Panc1 (cell line): ENCODE results near the gene TM4SF4. TPM values are rescaled to one million over a fixed set of nuclear protein-coding genes. Genes with fewer than 3 reads are reported as not detected.

Experiments used
- ATAC-seq: fragments of 200-7000 bp; cut with Tn5 transposase; 2 replicates; pipeline ENCODE4 v1.9.1; 2020; ENCODE audit warnings: mild to moderate bottlenecking, moderate library complexity
- BruUV-seq: library from RNA; stranded (reverse); fragments of 400-500 nt; replicated peaks from 2 replicates; lab custom pipeline; 2021; lab: Mats Ljungman, UMichigan
- CTCF ChIA-PET: fragments of 300-600 bp; sonication (Branson Sonifier 250); formaldehyde crosslinking; loops from one replicate; lab custom pipeline; 2022; ENCODE audit warnings: antibody characterized with exemption; lab: Charles Lee
- POLR2A ChIA-PET: fragments of 300-600 bp; sonication (Branson Sonifier 250); formaldehyde crosslinking; loops from one replicate; lab custom pipeline; 2022; ENCODE audit warnings: antibody characterized with exemption; lab: Charles Lee
- DNase-seq: peaks from one replicate; pipeline ENCODE4 v3.0.0-alpha.2; 2010; ENCODE audit warnings: low read depth, low spot score
- H3K27ac ChIP-seq: 2 replicates; pipeline ENCODE4 v1.5.1; 2011; ENCODE audit warnings: mild to moderate bottlenecking, low read length, inconsistent platforms
- H3K27me3 ChIP-seq: fragments of 200-500 bp; sonication (Bioruptor generic); 2 replicates; pipeline ENCODE4 v1.6.0; 2014; ENCODE audit warnings: low read length, inconsistent platforms; ENCODE audit not compliant: control insufficient read depth, insufficient read depth
- H3K36me3 ChIP-seq: fragments of 200-500 bp; sonication (Bioruptor generic); 2 replicates; pipeline ENCODE4 v1.5.1; 2014; ENCODE audit warnings: inconsistent platforms, mild to moderate bottlenecking, low read length, moderate library complexity; ENCODE audit not compliant: control insufficient read depth, insufficient read depth
- H3K4me1 ChIP-seq: 2 replicates; pipeline ENCODE4 v1.5.1; 2011; ENCODE audit warnings: inconsistent platforms, mild to moderate bottlenecking, low read length, moderate library complexity; ENCODE audit not compliant: control insufficient read depth, insufficient read depth
- H3K4me3 ChIP-seq, 2 experiments: 2 replicates each; pipeline ENCODE4 v1.5.1; 2011 to 2012; ENCODE audit warnings: low read depth in 2 of 2, low read length in 2 of 2, mild to moderate bottlenecking in 2 of 2, inconsistent platforms in 1 of 2, moderate library complexity in 1 of 2
- H3K9me3 ChIP-seq: fragments of 200-500 bp; sonication (Bioruptor generic); 2 replicates; pipeline ENCODE4 v1.5.1; 2014; ENCODE audit warnings: low read depth, mild to moderate bottlenecking, inconsistent platforms, low read length, moderate library complexity; ENCODE audit not compliant: control insufficient read depth, insufficient read depth
- POLR2AphosphoS5 ChIP-seq: IDR thresholded peaks from 2 replicates; pipeline ENCODE4 v1.6.1; 2012; ENCODE audit warnings: mild to moderate bottlenecking, low read depth, low read length, moderate library complexity
- SIN3A ChIP-seq: IDR thresholded peaks from 2 replicates; pipeline ENCODE4 v1.6.1; 2012; ENCODE audit warnings: low read depth, mild to moderate bottlenecking, low read length, moderate library complexity, borderline replicate concordance; ENCODE audit not compliant: insufficient read depth
- TCF7L2 ChIP-seq: IDR thresholded peaks from 2 replicates; pipeline ENCODE4 v1.6.1; 2011; ENCODE audit warnings: mild to moderate bottlenecking, low read depth, low read length, inconsistent platforms
- in situ Hi-C: cut with HindIII; loops from 2 replicates; pipeline ENCODE4 v1.10.0; 2016; ENCODE audit warnings: low sequenced_read_pairs, low pct_unique_long_range_greater_than_20kb
- intact Hi-C: fragments of 100-400 bp; cut with micrococcal nuclease; formaldehyde crosslinking; loops from one replicate; pipeline ENCODE4 v1.10.0; 2022; ENCODE audit not compliant: unreplicated experiment
- total RNA-seq: library from RNA; stranded (reverse); gene quantifications from one replicate; pipeline ENCODE4 v1.2.1, GENCODE V29; 2021; ENCODE audit not compliant: unreplicated experiment
- TF ChIP-seq, protein P1 (sequence below): fragments of 450-650 bp; IDR thresholded peaks from 2 replicates; pipeline ENCODE4 v1.5.1; 2017; ENCODE audit warnings: mild to moderate bottlenecking
- TF ChIP-seq, protein P2 (sequence below), 2 experiments: IDR thresholded peaks; 2 replicates each; pipeline ENCODE4 v1.6.1; 2011 to 2012; ENCODE audit warnings: low read depth in 2 of 2, control low read depth in 1 of 2, low read length in 1 of 2, mild to moderate bottlenecking in 1 of 2, moderate library complexity in 1 of 2; ENCODE audit not compliant: insufficient read depth in 1 of 2

TM4SF4 gene
- total RNA-seq, 1 experiment from 2014 or later = 0.46 TPM

DNA sequence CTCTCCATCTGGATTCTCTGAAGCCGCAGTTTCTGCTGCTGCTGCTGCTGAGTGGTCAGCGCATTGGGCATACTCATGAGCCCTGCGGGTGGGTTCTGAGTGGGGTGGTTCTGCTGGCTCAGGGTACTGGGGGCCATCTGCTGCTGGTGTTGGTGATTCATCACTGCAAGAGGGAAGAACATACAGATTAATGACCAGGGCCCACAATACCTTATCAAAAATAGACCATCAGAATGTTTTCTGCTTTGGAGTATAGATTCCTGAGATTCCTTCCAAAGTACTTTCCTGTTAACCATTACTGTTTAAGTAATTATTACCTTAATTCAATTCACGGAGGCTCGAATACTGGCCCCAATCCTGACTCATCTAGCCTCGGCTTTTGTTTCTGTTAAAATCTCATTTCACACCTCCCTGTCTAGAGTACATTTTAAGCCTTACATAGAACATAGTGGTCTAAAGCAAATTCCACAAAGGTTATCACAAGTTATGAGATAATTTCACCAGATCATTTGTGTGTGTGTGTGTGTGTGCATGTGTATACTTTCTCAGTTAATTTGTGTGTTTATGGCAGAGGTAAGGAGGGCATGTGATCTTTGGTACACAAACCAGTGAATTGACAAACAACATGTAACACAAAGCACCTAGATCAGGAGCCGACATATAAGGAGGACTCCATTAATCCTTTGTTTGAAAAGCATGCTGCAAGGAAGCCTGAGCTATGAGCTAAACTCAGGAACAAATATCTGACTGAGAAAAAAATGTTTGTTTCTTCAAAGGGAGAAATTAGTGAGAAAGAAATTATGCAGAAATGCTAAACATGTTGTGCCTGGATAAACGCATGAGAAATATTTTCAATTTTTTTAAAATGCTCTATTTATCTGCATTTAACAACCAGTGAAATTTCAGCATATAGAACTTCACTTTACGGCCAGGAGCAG is 68.1 kb downstream of the TM4SF4 start:
- H3K4me1 ChIP-seq = peaks cover 99% of the 10 kb centered on the region
- no TSS peak for BruUV-seq
- ATAC-seq (peak; percentile 27), DNase-seq (no peak)
- no peak overlapping the region for H3K4me3 ChIP-seq
- peak overlapping the region; percentile 100 for H3K27ac ChIP-seq
- TF ChIP-seq SIN3A = no peak
- no peak for TF ChIP-seq TCF7L2
- TF ChIP-seq, protein P1, sequence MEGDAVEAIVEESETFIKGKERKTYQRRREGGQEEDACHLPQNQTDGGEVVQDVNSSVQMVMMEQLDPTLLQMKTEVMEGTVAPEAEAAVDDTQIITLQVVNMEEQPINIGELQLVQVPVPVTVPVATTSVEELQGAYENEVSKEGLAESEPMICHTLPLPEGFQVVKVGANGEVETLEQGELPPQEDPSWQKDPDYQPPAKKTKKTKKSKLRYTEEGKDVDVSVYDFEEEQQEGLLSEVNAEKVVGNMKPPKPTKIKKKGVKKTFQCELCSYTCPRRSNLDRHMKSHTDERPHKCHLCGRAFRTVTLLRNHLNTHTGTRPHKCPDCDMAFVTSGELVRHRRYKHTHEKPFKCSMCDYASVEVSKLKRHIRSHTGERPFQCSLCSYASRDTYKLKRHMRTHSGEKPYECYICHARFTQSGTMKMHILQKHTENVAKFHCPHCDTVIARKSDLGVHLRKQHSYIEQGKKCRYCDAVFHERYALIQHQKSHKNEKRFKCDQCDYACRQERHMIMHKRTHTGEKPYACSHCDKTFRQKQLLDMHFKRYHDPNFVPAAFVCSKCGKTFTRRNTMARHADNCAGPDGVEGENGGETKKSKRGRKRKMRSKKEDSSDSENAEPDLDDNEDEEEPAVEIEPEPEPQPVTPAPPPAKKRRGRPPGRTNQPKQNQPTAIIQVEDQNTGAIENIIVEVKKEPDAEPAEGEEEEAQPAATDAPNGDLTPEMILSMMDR = no peak
- TF ChIP-seq POLR2AphosphoS5 = no peak
- TF ChIP-seq, protein P2, sequence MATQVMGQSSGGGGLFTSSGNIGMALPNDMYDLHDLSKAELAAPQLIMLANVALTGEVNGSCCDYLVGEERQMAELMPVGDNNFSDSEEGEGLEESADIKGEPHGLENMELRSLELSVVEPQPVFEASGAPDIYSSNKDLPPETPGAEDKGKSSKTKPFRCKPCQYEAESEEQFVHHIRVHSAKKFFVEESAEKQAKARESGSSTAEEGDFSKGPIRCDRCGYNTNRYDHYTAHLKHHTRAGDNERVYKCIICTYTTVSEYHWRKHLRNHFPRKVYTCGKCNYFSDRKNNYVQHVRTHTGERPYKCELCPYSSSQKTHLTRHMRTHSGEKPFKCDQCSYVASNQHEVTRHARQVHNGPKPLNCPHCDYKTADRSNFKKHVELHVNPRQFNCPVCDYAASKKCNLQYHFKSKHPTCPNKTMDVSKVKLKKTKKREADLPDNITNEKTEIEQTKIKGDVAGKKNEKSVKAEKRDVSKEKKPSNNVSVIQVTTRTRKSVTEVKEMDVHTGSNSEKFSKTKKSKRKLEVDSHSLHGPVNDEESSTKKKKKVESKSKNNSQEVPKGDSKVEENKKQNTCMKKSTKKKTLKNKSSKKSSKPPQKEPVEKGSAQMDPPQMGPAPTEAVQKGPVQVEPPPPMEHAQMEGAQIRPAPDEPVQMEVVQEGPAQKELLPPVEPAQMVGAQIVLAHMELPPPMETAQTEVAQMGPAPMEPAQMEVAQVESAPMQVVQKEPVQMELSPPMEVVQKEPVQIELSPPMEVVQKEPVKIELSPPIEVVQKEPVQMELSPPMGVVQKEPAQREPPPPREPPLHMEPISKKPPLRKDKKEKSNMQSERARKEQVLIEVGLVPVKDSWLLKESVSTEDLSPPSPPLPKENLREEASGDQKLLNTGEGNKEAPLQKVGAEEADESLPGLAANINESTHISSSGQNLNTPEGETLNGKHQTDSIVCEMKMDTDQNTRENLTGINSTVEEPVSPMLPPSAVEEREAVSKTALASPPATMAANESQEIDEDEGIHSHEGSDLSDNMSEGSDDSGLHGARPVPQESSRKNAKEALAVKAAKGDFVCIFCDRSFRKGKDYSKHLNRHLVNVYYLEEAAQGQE (IDR thresholded peaks at IDR 0.05; ENCODE audit: insufficient read depth in 1 of 2, low read depth in 2 of 2, low read length in 1 of 2) = no peak
- H3K9me3 ChIP-seq = no peaks in the 10 kb centered on the region
- peaks cover 24% of the 10 kb centered on the region for H3K36me3 ChIP-seq
- intact Hi-C loops = loop anchor here (10.0 kb wide), 1 partner anchor 112 kb away; the partner anchor contains the start of gene WWTR1
- CTCF ChIA-PET = interaction anchor here (0.7 to 1.0 kb wide), 2 partner anchors 12 to 24 kb away, joined by 3 to 7 read pairs; no protein-coding TSS in a partner anchor
- POLR2A ChIA-PET = interaction anchor here (0.6 to 1.0 kb wide), 2 partner anchors 104 to 587 kb away, joined by 3 to 18 read pairs; no protein-coding TSS in a partner anchor
- in situ Hi-C loops = no loop called here
- no peaks in the 10 kb centered on the region for H3K27me3 ChIP-seq

DNA sequence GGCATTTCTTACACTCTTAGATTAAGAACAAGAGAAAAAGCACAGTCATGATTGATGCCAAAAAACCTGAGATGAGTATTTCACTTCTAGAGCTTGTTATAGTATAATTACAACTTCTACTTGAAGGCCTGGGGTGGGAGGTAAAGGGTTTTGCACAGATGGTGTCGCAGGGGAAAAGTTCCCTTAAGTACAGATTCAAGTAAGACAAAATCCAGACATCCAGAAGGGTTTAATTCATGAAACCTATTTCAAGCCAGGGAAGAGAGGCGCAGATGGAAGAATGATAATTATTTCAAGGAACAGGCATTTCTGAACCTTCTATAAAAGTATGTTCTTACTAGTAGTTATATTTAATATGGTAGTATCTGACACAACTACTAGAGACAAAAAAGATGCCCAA is 70.6 kb downstream of the TM4SF4 start:
- H3K27me3 ChIP-seq = no peaks in the 10 kb centered on the region
- peak overlapping the region; percentile 100 for H3K27ac ChIP-seq
- peaks cover 99% of the 10 kb centered on the region for H3K4me1 ChIP-seq
- ATAC-seq = no peak
- in situ Hi-C loops (no loop called here), intact Hi-C loops (loop anchor here (10.0 kb wide), 1 partner anchor 110 kb away; the partner anchor contains the start of gene WWTR1)
- CTCF ChIA-PET = no interaction called here
- no TSS peak for BruUV-seq
- peaks cover 28% of the 10 kb centered on the region for H3K36me3 ChIP-seq
- no peak for DNase-seq
- TF ChIP-seq POLR2AphosphoS5 (no peak), SIN3A (no peak), TCF7L2 (no peak)
- TF ChIP-seq, protein P1 = no peak
- TF ChIP-seq, protein P2 (IDR thresholded peaks at IDR 0.05; ENCODE audit: insufficient read depth in 1 of 2, low read depth in 2 of 2, low read length in 1 of 2) = no peak
- POLR2A ChIA-PET = no interaction called here
- H3K9me3 ChIP-seq = no peaks in the 10 kb centered on the region
- no peak overlapping the region for H3K4me3 ChIP-seq
